Lung (tissue), 12 donors: Measurements from ENCODE around the gene ENGASE. TPM values are rescaled to one million over a fixed set of nuclear protein-coding genes. Genes with fewer than 3 reads are reported as not detected.

ENCODE experiments used
- ATAC-seq: fragments of 200-7000 bp; cut with Tn5 transposase; one replicate; pipeline ENCODE4 v1.9.1; 2020; ENCODE audit warnings: moderate number of reproducible peaks; ENCODE audit not compliant: insufficient read depth, low FRiP score
- DNase-seq, 3 donors: peaks; one replicate each; pipeline ENCODE4 v3.0.0-alpha.2; 2013 to 2017
- H3K27ac ChIP-seq, 2 donors: one replicate each; pipeline ENCODE4 v1.5.1; 2013; ENCODE audit warnings: mild to moderate bottlenecking in 2 of 2, moderate library complexity in 2 of 2, control low read depth in 1 of 2, inconsistent platforms in 1 of 2, low read depth in 1 of 2, low read length in 1 of 2
- H3K27me3 ChIP-seq, 3 donors: one replicate each; pipeline ENCODE4 v1.5.1; 2013; ENCODE audit warnings: low read length in 2 of 3; ENCODE audit not compliant: control insufficient read depth in 3 of 3, insufficient read depth in 3 of 3
- H3K36me3 ChIP-seq, 4 donors: one replicate each; pipeline ENCODE4 v1.5.1; 2013; ENCODE audit warnings: low read length in 4 of 4, mild to moderate bottlenecking in 1 of 4, moderate library complexity in 1 of 4; ENCODE audit not compliant: control insufficient read depth in 4 of 4, insufficient read depth in 4 of 4
- H3K4me1 ChIP-seq, 5 donors: one replicate each; pipeline ENCODE4 v1.5.1; 2013; ENCODE audit warnings: low read length in 5 of 5, mild to moderate bottlenecking in 2 of 5, moderate library complexity in 1 of 5; ENCODE audit not compliant: control insufficient read depth in 5 of 5, insufficient read depth in 5 of 5
- H3K4me3 ChIP-seq: one replicate; pipeline ENCODE4 v1.5.1; 2013; ENCODE audit warnings: mild to moderate bottlenecking, control low read depth, moderate library complexity
- H3K9ac ChIP-seq, 2 donors: one replicate each; pipeline ENCODE4 v1.5.1; 2013; ENCODE audit warnings: low read length in 2 of 2, control low read depth in 1 of 2; ENCODE audit not compliant: insufficient read depth in 1 of 2
- H3K9me3 ChIP-seq, 4 donors: one replicate each; pipeline ENCODE4 v1.5.1; 2013; ENCODE audit warnings: low read length in 3 of 4, mild to moderate bottlenecking in 1 of 4, moderate library complexity in 1 of 4; ENCODE audit not compliant: control insufficient read depth in 4 of 4, insufficient read depth in 3 of 4
- CTCF ChIP-seq: IDR thresholded peaks from 2 replicates; pipeline ENCODE4 v1.5.1; 2012; ENCODE audit warnings: mild to moderate bottlenecking; ENCODE audit errors: control extremely low read depth, extremely low read depth
- WGBS, 2 donors: extraction: QIAGEN DNeasy Blood & Tissue Kit; methylation state at CpG; one replicate each; pipeline ENCODE4 v1.1.7; 2013; 5-methylcytosine and 5-hydroxymethylcytosine counted together
- polyA plus RNA-seq, 2 donors: library from polyadenylated mRNA; stranded (reverse); fragments of 200-250 nt; gene quantifications; one replicate each; pipeline ENCODE4 v1.2.1, GENCODE V29; 2013
- total RNA-seq, 2 donors: library from RNA; depleted of rRNA in 1 of 2; stranded (reverse); fragments of >200 nt in 1 of 2; gene quantifications; one replicate each; pipeline ENCODE4 v1.2.1, GENCODE V29; 2014 to 2021
- donor health status: control.
- donor health status: control.
- donor health status: Bipolar disorder and iron deficiency.
- donor health status: healthy.
- donor health status: DM: yes; HTN: yes; CAD: no.

ENGASE gene
- total and polyA plus RNA-seq, 4 donors, result 19.0 to 45.7 (median 32.5) TPM

- H3K4me3 ChIP-seq, result no peak overlapping the region
- 82 to 85% methylated on average over 8 of the region's 8 CpGs for WGBS, 2 donors
- H3K9ac ChIP-seq, result no peak overlapping the region
- no peak for ATAC-seq
- DNase-seq, result no peak
- H3K27me3 ChIP-seq, result no peaks in the 10 kb centered on the region
- no peaks in the 10 kb centered on the region for H3K36me3 ChIP-seq
- no peak overlapping the region for H3K27ac ChIP-seq
- TF ChIP-seq CTCF, result no peak
- no peaks in the 10 kb centered on the region for H3K9me3 ChIP-seq
- H3K4me1 ChIP-seq, result peaks cover 0 to 5% (median 0%) of the 10 kb centered on the region in 5 donors
These were observed 39.6 kb upstream of the ENGASE start for GRCh38 chr17:79034931-79035485.

DNA sequence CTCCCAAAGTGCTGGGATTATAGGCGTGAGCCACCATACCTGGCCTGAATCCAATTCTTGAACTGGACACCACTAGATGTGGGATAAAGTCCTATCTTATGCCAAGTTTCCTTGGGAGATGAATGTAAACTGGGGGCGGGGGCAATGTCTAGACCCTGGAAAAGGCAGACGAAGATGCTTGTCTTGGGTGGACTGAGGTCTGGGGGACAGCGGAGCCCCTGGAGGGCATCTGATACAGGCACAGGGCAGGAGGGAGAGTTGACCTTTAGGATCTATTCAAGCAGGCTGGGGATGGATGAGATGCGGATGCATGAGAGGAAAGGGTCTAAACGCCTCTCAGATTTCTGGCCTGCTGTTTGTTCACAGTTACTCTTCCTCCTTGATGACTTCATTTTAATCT is 38.9 kb upstream of the ENGASE start:
- H3K9ac ChIP-seq, result no peak overlapping the region
- no peak overlapping the region for H3K27ac ChIP-seq
- no peak for ATAC-seq
- TF ChIP-seq CTCF, result no peak
- no peak overlapping the region for H3K4me3 ChIP-seq
- H3K9me3 ChIP-seq, result no peaks in the 10 kb centered on the region
- WGBS, 2 donors, result 93 to 95% methylated on average over 6 of the region's 6 CpGs
- no peaks in the 10 kb centered on the region for H3K36me3 ChIP-seq
- H3K27me3 ChIP-seq, result no peaks in the 10 kb centered on the region
- DNase-seq, result no peak
- peaks cover 0 to 5% (median 0%) of the 10 kb centered on the region in 5 donors for H3K4me1 ChIP-seq

- ATAC-seq (no peak), DNase-seq (no peak)
- Histone ChIP-seq H3K36me3 (no peaks in the 10 kb centered on the region), H3K9ac (no peak overlapping the region), H3K9me3 (no peaks in the 10 kb centered on the region), H3K27me3 (no peaks in the 10 kb centered on the region), H3K27ac (no peak overlapping the region), H3K4me1 (peaks cover 0 to 6% (median 0%) of the 10 kb centered on the region in 5 donors), H3K4me3 (no peak overlapping the region)
- 95 to 97% methylated on average over 6 of the region's 6 CpGs for WGBS, 2 donors
- no peak for TF ChIP-seq CTCF
These were observed 38.4 kb upstream of the ENGASE start for GRCh38 chr17:79036181-79036580.

GRCh38 chr17:79036596-79036995 is 38.0 kb upstream of the ENGASE start:
- Histone ChIP-seq H3K9ac (no peak overlapping the region), H3K4me1 (peaks cover 0 to 7% (median 0%) of the 10 kb centered on the region in 5 donors), H3K27ac (peak overlapping the region in 1 of 2 donors; percentile 20), H3K4me3 (no peak overlapping the region), H3K27me3 (no peaks in the 10 kb centered on the region), H3K9me3 (no peaks in the 10 kb centered on the region), H3K36me3 (no peaks in the 10 kb centered on the region)
- DNase-seq (no peak), ATAC-seq (peak; percentile 74)
- 46 to 49% methylated on average over 3 of the region's 3 CpGs for WGBS, 2 donors
- TF ChIP-seq CTCF, result no peak
